HL-60 (cell line): Measurements from ENCODE around the gene RNF166.
"Not testable (repeated sequence)": the region's sequence is repeated elsewhere in the genome, so short reads cannot be mapped to it uniquely, and the experiment has no call there.

Experiments used
- DNase-seq, 2 experiments: peaks; one replicate each; pipeline ENCODE4 v3.0.0-alpha.2; 2010 to 2020; ENCODE audit warnings: low read depth in 1 of 2, low spot score in 1 of 2
- H3K27ac ChIP-seq: fragments of 250-450 bp; sonication (Bioruptor Pico); replicated peaks from 2 replicates; pipeline ENCODE4 v1.5.1; 2020; ENCODE audit warnings: mild to moderate bottlenecking, moderate library complexity
- H3K27me3 ChIP-seq: fragments of 250-450 bp; sonication (Bioruptor Pico); 2 replicates; pipeline ENCODE4 v1.5.1; 2021; ENCODE audit warnings: mild to moderate bottlenecking, moderate library complexity; ENCODE audit not compliant: insufficient read depth, poor library complexity, severe bottlenecking
- H3K4me3 ChIP-seq: replicated peaks from 2 replicates; pipeline ENCODE4 v1.5.1; 2011; ENCODE audit warnings: mild to moderate bottlenecking, control low read depth, low read length; ENCODE audit not compliant: insufficient read depth
- GABPA ChIP-seq: IDR thresholded peaks from 2 replicates; pipeline ENCODE4 v1.6.1; 2012; ENCODE audit warnings: low read depth
- POLR2AphosphoS5 ChIP-seq: IDR thresholded peaks from 2 replicates; pipeline ENCODE4 v1.6.1; 2012; ENCODE audit warnings: low read depth
- SPI1 ChIP-seq: IDR thresholded peaks from 2 replicates; pipeline ENCODE4 v1.6.1; 2012; ENCODE audit warnings: low read depth, mild to moderate bottlenecking, borderline replicate concordance
- TF ChIP-seq, protein P1 (sequence below): IDR thresholded peaks from 2 replicates; pipeline ENCODE4 v1.6.1; 2012; ENCODE audit warnings: low read depth; ENCODE audit not compliant: insufficient replicate concordance
- TF ChIP-seq, protein P2 (sequence below): IDR thresholded peaks from one replicate; pipeline ENCODE4 v1.5.1; 2011; ENCODE audit warnings: low read length, control low read depth, inconsistent platforms; ENCODE audit not compliant: insufficient read depth

The RNF166 gene

DNA sequence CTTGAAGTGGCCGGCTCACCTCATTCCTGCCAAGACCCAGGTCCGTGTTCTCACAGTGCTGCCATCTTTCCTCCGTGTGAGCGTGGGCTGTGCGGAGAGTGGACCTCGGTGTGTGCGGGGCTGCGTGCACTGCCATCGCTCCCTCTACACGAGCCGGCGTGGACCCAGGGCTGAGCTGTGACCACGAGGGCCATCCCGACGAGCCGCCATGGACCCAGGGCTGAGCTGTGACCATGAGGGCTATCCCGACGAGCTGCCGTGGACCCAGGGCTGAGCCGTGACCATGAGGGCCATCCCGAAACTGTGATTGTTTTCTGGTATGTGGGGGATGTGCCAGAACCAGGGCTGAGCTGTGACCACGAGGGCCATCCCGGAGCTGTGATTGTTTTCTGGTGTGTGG is 34.4 kb downstream of the RNF166 start:
- DNase-seq = no peak
- H3K27ac ChIP-seq = no peak overlapping the region
- no peak overlapping the region for H3K4me3 ChIP-seq
- TF ChIP-seq, protein P1, sequence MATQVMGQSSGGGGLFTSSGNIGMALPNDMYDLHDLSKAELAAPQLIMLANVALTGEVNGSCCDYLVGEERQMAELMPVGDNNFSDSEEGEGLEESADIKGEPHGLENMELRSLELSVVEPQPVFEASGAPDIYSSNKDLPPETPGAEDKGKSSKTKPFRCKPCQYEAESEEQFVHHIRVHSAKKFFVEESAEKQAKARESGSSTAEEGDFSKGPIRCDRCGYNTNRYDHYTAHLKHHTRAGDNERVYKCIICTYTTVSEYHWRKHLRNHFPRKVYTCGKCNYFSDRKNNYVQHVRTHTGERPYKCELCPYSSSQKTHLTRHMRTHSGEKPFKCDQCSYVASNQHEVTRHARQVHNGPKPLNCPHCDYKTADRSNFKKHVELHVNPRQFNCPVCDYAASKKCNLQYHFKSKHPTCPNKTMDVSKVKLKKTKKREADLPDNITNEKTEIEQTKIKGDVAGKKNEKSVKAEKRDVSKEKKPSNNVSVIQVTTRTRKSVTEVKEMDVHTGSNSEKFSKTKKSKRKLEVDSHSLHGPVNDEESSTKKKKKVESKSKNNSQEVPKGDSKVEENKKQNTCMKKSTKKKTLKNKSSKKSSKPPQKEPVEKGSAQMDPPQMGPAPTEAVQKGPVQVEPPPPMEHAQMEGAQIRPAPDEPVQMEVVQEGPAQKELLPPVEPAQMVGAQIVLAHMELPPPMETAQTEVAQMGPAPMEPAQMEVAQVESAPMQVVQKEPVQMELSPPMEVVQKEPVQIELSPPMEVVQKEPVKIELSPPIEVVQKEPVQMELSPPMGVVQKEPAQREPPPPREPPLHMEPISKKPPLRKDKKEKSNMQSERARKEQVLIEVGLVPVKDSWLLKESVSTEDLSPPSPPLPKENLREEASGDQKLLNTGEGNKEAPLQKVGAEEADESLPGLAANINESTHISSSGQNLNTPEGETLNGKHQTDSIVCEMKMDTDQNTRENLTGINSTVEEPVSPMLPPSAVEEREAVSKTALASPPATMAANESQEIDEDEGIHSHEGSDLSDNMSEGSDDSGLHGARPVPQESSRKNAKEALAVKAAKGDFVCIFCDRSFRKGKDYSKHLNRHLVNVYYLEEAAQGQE = no peak
- TF ChIP-seq POLR2AphosphoS5 (no peak), GABPA (no peak), SPI1 (no peak)
- TF ChIP-seq, protein P2, sequence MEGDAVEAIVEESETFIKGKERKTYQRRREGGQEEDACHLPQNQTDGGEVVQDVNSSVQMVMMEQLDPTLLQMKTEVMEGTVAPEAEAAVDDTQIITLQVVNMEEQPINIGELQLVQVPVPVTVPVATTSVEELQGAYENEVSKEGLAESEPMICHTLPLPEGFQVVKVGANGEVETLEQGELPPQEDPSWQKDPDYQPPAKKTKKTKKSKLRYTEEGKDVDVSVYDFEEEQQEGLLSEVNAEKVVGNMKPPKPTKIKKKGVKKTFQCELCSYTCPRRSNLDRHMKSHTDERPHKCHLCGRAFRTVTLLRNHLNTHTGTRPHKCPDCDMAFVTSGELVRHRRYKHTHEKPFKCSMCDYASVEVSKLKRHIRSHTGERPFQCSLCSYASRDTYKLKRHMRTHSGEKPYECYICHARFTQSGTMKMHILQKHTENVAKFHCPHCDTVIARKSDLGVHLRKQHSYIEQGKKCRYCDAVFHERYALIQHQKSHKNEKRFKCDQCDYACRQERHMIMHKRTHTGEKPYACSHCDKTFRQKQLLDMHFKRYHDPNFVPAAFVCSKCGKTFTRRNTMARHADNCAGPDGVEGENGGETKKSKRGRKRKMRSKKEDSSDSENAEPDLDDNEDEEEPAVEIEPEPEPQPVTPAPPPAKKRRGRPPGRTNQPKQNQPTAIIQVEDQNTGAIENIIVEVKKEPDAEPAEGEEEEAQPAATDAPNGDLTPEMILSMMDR = no peak
- no peaks in the 10 kb centered on the region for H3K27me3 ChIP-seq

GRCh38 chr16:88669980-88670379 is 36.2 kb downstream of the RNF166 start:
- H3K27ac ChIP-seq = no peak overlapping the region

DNA sequence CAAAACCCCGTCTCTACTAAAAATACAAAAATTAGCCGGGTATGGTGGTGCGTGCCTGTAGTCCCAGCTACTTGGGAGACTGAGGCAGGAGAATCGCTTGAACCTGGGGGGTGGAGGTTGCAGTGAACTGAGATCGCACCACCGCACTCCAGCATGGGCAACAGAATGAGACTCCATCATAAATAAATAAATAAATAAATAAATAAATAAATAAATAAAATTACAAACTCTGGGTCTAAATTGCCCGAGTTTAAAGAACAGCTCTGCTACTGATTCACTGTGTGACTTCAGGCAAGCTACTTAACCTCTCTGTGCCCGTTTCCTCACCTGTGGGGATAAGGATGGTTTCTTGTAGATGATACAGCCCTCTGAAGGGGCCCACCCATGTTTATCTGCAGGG is 36.7 kb downstream of the RNF166 start:
- H3K27ac ChIP-seq, H3K4me3 ChIP-seq, DNase-seq, H3K27me3 ChIP-seq: not testable (repeated sequence)

More at GRCh38 chr16:88669980-88670379, 36.2 kb downstream of the RNF166 start:
- TF ChIP-seq SPI1 = no peak
- TF ChIP-seq POLR2AphosphoS5 = no peak
- TF ChIP-seq, protein P1 = no peak
- no peak for TF ChIP-seq GABPA
- TF ChIP-seq, protein P2 = no peak
- DNase-seq = no peak
- H3K4me3 ChIP-seq = no peak overlapping the region
- no peaks in the 10 kb centered on the region for H3K27me3 ChIP-seq

GRCh38 chr16:88667461-88667860 is 38.7 kb downstream of the RNF166 start:
- no peak overlapping the region for H3K27ac ChIP-seq
- TF ChIP-seq, protein P1 = no peak
- TF ChIP-seq POLR2AphosphoS5 = no peak
- no peak for TF ChIP-seq SPI1
- TF ChIP-seq GABPA = no peak
- TF ChIP-seq, protein P2 = no peak

More at GRCh38 chr16:88667461-88667860, 38.7 kb downstream of the RNF166 start:
- DNase-seq = no peak
- H3K27me3 ChIP-seq = no peaks in the 10 kb centered on the region
- no peak overlapping the region for H3K4me3 ChIP-seq
